HEK293 (cell line): Measurements from ENCODE around the gene DCN.

Source experiments
- ZNF623 ChIP-seq: fragments of 450-650 bp; formaldehyde crosslinking; IDR thresholded peaks from 2 replicates; pipeline ENCODE4 v1.5.1; 2016; ENCODE audit warnings: missing biosample characterization, missing genetic modification characterization
- ZNF830 ChIP-seq: fragments of 450-650 bp; IDR thresholded peaks from 2 replicates; pipeline ENCODE4 v1.5.0; 2018; ENCODE audit warnings: missing biosample characterization, missing genetic modification characterization, low read depth, mild to moderate bottlenecking, moderate library complexity
- TF ChIP-seq, protein P1 (sequence below): fragments of 450-650 bp; formaldehyde crosslinking; IDR thresholded peaks from 2 replicates; pipeline ENCODE4 v1.5.1; 2016; ENCODE audit warnings: missing biosample characterization, missing genetic modification characterization

DNA sequence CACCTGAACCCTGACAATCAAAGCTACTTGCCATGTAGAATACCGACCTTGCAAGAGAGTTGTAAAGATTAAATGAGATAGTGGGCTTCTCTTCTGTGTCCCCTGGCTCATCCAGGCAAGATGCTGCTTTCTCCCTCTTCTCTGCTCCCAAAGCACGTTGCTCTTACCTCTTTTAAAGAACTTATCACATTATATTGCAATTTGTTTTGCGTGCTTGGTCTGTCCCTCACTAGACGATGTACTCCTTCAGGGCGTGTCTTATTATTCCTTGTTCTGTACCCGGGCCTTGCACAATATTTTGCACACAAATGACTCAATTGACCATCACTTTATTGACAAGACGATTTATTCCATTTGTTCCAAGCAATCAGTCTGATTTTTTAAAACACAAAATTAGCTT is 3.3 kb downstream of the DCN start:
- TF ChIP-seq, protein P1, sequence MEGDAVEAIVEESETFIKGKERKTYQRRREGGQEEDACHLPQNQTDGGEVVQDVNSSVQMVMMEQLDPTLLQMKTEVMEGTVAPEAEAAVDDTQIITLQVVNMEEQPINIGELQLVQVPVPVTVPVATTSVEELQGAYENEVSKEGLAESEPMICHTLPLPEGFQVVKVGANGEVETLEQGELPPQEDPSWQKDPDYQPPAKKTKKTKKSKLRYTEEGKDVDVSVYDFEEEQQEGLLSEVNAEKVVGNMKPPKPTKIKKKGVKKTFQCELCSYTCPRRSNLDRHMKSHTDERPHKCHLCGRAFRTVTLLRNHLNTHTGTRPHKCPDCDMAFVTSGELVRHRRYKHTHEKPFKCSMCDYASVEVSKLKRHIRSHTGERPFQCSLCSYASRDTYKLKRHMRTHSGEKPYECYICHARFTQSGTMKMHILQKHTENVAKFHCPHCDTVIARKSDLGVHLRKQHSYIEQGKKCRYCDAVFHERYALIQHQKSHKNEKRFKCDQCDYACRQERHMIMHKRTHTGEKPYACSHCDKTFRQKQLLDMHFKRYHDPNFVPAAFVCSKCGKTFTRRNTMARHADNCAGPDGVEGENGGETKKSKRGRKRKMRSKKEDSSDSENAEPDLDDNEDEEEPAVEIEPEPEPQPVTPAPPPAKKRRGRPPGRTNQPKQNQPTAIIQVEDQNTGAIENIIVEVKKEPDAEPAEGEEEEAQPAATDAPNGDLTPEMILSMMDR (tag by site-specific recombination) = no peak
- no peak for TF ChIP-seq ZNF830 (tag by site-specific recombination)
- TF ChIP-seq ZNF623 (tag by site-specific recombination) = no peak
